Measurements from ENCODE around the gene MEST. TPM values are rescaled to one million over a fixed set of nuclear protein-coding genes. Genes with fewer than 3 reads are reported as not detected.

MEST gene
- total and polyA plus RNA-seq, 10 of the 15 experiments (the other 5 are each of a cell fraction or from before 2014, with no cell fraction given), result 1.0 to 18.2 (median 8.2) TPM

GRCh38 chr7:130500910-130501309 is 9.0 kb downstream of the MEST start (continued):
- TF ChIP-seq ELK1 (IDR thresholded peaks at IDR 0.05; ENCODE audit: low read depth, low read length) (no peak), EP300 (IDR thresholded peaks at IDR 0.05; ENCODE audit: borderline replicate concordance in 1 of 2, control insufficient read depth in 1 of 2, low read depth in 2 of 2, low read length in 2 of 2) (no peak)
- TF ChIP-seq, protein P1, sequence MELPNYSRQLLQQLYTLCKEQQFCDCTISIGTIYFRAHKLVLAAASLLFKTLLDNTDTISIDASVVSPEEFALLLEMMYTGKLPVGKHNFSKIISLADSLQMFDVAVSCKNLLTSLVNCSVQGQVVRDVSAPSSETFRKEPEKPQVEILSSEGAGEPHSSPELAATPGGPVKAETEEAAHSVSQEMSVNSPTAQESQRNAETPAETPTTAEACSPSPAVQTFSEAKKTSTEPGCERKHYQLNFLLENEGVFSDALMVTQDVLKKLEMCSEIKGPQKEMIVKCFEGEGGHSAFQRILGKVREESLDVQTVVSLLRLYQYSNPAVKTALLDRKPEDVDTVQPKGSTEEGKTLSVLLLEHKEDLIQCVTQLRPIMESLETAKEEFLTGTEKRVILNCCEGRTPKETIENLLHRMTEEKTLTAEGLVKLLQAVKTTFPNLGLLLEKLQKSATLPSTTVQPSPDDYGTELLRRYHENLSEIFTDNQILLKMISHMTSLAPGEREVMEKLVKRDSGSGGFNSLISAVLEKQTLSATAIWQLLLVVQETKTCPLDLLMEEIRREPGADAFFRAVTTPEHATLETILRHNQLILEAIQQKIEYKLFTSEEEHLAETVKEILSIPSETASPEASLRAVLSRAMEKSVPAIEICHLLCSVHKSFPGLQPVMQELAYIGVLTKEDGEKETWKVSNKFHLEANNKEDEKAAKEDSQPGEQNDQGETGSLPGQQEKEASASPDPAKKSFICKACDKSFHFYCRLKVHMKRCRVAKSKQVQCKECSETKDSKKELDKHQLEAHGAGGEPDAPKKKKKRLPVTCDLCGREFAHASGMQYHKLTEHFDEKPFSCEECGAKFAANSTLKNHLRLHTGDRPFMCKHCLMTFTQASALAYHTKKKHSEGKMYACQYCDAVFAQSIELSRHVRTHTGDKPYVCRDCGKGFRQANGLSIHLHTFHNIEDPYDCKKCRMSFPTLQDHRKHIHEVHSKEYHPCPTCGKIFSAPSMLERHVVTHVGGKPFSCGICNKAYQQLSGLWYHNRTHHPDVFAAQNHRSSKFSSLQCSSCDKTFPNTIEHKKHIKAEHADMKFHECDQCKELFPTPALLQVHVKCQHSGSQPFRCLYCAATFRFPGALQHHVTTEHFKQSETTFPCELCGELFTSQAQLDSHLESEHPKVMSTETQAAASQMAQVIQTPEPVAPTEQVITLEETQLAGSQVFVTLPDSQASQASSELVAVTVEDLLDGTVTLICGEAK (IDR thresholded peaks at IDR 0.05; ENCODE audit: borderline replicate concordance), result no peak

GRCh38 chr7:130505753-130506152 is 13.9 kb downstream of the MEST start:
- BruUV-seq (replicated peaks), result no TSS peak
- no peak for ATAC-seq
- TF ChIP-seq MXI1 (IDR thresholded peaks at IDR 0.05; ENCODE audit: low read depth, low read length) (no peak), KDM1A (IDR thresholded peaks at IDR 0.05; ENCODE audit: borderline replicate concordance) (no peak), SREBF2 (IDR thresholded peaks at IDR 0.05; ENCODE audit: low read length) (no peak), SMAD1 (IDR thresholded peaks at IDR 0.05; ENCODE audit: low read depth, partially characterized antibody) (no peak), TBL1XR1 (IDR thresholded peaks at IDR 0.05; ENCODE audit: low read depth, low read length) (no peak), HDAC2 (IDR thresholded peaks at IDR 0.05) (no peak), POU2F2 (IDR thresholded peaks at IDR 0.05; ENCODE audit: borderline replicate concordance, low read depth, low read length) (no peak), SMARCA5 (IDR thresholded peaks at IDR 0.05) (no peak), ATF7 (IDR thresholded peaks at IDR 0.05; ENCODE audit: low read depth) (no peak)
- TF ChIP-seq, protein P2, sequence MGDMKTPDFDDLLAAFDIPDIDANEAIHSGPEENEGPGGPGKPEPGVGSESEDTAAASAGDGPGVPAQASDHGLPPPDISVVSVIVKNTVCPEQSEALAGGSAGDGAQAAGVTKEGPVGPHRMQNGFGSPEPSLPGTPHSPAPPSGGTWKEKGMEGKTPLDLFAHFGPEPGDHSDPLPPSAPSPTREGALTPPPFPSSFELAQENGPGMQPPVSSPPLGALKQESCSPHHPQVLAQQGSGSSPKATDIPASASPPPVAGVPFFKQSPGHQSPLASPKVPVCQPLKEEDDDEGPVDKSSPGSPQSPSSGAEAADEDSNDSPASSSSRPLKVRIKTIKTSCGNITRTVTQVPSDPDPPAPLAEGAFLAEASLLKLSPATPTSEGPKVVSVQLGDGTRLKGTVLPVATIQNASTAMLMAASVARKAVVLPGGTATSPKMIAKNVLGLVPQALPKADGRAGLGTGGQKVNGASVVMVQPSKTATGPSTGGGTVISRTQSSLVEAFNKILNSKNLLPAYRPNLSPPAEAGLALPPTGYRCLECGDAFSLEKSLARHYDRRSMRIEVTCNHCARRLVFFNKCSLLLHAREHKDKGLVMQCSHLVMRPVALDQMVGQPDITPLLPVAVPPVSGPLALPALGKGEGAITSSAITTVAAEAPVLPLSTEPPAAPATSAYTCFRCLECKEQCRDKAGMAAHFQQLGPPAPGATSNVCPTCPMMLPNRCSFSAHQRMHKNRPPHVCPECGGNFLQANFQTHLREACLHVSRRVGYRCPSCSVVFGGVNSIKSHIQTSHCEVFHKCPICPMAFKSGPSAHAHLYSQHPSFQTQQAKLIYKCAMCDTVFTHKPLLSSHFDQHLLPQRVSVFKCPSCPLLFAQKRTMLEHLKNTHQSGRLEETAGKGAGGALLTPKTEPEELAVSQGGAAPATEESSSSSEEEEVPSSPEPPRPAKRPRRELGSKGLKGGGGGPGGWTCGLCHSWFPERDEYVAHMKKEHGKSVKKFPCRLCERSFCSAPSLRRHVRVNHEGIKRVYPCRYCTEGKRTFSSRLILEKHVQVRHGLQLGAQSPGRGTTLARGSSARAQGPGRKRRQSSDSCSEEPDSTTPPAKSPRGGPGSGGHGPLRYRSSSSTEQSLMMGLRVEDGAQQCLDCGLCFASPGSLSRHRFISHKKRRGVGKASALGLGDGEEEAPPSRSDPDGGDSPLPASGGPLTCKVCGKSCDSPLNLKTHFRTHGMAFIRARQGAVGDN (IDR thresholded peaks at IDR 0.05), result no peak

More at GRCh38 chr7:130505753-130506152, 13.9 kb downstream of the MEST start:
- Histone ChIP-seq H3K79me2 (ENCODE audit: control insufficient read depth, insufficient read depth, low read length) (no peaks in the 10 kb centered on the region), H3K9me3 (replicated peaks; ENCODE audit: control insufficient read depth, insufficient read depth, low read length) (no peaks in the 10 kb centered on the region), H3K4me3 (no peak overlapping the region), H3K27ac (ENCODE audit: control insufficient read depth, insufficient read depth) (no peak overlapping the region), H4K20me1 (ENCODE audit: control insufficient read depth, insufficient read depth) (no peaks in the 10 kb centered on the region), H3K4me1 (ENCODE audit: control insufficient read depth, insufficient read depth, low read length) (no peaks in the 10 kb centered on the region), H2AFZ (ENCODE audit: control insufficient read depth, low read depth, low read length) (no peak overlapping the region), H3K36me3 (ENCODE audit: control insufficient read depth in 2 of 2, insufficient read depth in 2 of 2, low read length in 1 of 2) (no peaks in the 10 kb centered on the region), H3K27me3 (replicated peaks in 1 of 2; ENCODE audit: control insufficient read depth in 2 of 2, insufficient read depth in 2 of 2, low read length in 1 of 2) (no peaks in the 10 kb centered on the region), H3K9ac (ENCODE audit: control insufficient read depth, insufficient read depth, low read length) (no peak overlapping the region), H3K4me2 (ENCODE audit: control insufficient read depth, insufficient read depth) (no peak overlapping the region)
- CTCF ChIA-PET, result no interaction called here
- intact Hi-C loops (cut with micrococcal nuclease; ENCODE audit: unreplicated experiment) (no loop called here), in situ Hi-C loops (cut with MboI) (no loop called here)
- no peak for DNase-seq (ENCODE audit: low read depth, low spot score)
- SMC1A ChIA-PET (ENCODE audit: uncharacterized antibody, unreplicated experiment), result interaction anchor here (0.5 kb wide), 1 partner anchor 252 kb away, joined by 3 read pairs; no protein-coding TSS in a partner anchor
- POLR2A ChIA-PET, result no interaction called here
- no peak for FAIRE-seq
- RAD21 ChIA-PET (ENCODE audit: unreplicated experiment), result no interaction called here

Measured in GM12878 (cell line).